ENCODE results near the gene GRN. TPM values are rescaled to one million over a fixed set of nuclear protein-coding genes. Genes with fewer than 3 reads are reported as not detected.

GRN gene
- total RNA-seq, 1 donor from 2014 or later: 270 TPM

DNA sequence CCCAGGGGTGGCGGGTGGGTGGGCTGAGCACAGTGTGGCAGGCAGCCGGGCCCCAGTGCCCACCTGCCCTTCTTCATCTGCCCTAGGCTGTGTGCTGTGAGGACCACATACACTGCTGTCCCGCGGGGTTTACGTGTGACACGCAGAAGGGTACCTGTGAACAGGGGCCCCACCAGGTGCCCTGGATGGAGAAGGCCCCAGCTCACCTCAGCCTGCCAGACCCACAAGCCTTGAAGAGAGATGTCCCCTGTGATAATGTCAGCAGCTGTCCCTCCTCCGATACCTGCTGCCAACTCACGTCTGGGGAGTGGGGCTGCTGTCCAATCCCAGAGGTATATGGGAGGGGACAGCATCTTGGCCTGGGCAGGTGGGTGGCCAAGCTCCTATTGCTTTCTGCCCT is 6.4 kb downstream of the GRN start:
- Histone ChIP-seq H3K4me3 (ENCODE audit: low read length in 3 of 3) (no peak overlapping the region), H3K9me3 (ENCODE audit: control insufficient read depth in 3 of 3, low read length in 3 of 3) (no peaks in the 10 kb centered on the region), H3K9ac (ENCODE audit: low read depth in 1 of 3, low read length in 3 of 3) (no peak overlapping the region), H3K36me3 (ENCODE audit: control insufficient read depth in 3 of 3, insufficient read depth in 3 of 3, low read length in 3 of 3) (peaks cover 29 to 40% (median 33%) of the 10 kb centered on the region in 3 donors), H3K27me3 (ENCODE audit: control insufficient read depth in 3 of 3, insufficient read depth in 3 of 3, low read length in 3 of 3) (peaks cover 0 to 8% (median 0%) of the 10 kb centered on the region in 3 donors), H3K27ac (ENCODE audit: low read depth, low read length) (no peak overlapping the region), H3K4me1 (ENCODE audit: control insufficient read depth in 3 of 3, insufficient read depth in 3 of 3, low read length in 3 of 3) (peaks cover under 1 to 7% (median 3%) of the 10 kb centered on the region in 3 donors)

DNA sequence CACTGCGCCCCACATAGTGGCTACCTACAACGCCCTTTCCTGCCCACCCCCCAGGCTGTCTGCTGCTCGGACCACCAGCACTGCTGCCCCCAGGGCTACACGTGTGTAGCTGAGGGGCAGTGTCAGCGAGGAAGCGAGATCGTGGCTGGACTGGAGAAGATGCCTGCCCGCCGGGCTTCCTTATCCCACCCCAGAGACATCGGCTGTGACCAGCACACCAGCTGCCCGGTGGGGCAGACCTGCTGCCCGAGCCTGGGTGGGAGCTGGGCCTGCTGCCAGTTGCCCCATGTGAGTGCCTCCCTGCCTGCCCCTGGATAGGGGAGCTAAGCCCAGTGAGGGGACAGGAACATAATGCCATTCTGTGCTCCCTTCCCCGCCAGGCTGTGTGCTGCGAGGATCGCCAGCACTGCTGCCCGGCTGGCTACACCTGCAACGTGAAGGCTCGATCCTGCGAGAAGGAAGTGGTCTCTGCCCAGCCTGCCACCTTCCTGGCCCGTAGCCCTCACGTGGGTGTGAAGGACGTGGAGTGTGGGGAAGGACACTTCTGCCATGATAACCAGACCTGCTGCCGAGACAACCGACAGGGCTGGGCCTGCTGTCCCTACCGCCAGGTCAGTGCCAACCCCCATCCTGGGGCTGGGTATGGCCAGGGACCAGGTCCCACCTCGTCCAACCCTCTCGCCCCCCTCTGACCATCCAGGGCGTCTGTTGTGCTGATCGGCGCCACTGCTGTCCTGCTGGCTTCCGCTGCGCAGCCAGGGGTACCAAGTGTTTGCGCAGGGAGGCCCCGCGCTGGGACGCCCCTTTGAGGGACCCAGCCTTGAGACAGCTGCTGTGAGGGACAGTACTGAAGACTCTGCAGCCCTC is 7.1 kb downstream of the GRN start:
- Histone ChIP-seq H3K27ac (ENCODE audit: low read depth, low read length) (no peak overlapping the region), H3K4me1 (ENCODE audit: control insufficient read depth in 3 of 3, insufficient read depth in 3 of 3, low read length in 3 of 3) (peaks cover 0 to 6% (median 3%) of the 10 kb centered on the region in 3 donors)

DNA sequence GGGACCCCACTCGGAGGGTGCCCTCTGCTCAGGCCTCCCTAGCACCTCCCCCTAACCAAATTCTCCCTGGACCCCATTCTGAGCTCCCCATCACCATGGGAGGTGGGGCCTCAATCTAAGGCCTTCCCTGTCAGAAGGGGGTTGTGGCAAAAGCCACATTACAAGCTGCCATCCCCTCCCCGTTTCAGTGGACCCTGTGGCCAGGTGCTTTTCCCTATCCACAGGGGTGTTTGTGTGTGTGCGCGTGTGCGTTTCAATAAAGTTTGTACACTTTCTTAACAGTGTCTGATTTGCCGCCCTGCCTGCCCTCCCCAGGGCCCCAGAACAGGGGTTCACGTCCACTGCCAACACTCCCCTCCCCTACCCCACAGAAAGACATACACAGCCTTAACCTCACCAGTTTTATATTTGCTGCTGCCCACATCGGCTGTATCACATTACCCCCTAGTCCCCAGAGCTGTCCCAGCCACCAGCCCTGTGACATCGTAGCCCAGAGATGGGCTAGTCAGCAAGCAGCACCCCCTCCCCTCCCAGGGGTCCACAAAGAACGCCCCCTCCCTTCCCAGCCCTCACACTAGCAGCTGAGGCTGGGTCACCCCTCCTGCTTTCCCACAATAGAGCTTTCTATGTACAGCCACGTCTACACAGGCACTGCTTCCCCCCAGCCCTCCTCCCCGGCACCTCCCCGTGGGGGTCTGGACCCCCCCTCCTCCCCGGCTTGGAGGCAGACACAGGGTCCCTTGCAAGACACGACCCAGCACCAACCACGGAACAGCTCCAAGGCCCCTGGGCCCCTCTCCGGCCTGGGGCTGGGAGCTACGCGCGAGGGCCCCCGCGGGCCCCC is 7.9 kb downstream of the GRN start:
- H3K4me3 ChIP-seq (ENCODE audit: low read length in 3 of 3): no peak overlapping the region
- H3K27me3 ChIP-seq (ENCODE audit: control insufficient read depth in 3 of 3, insufficient read depth in 3 of 3, low read length in 3 of 3): peaks cover 0 to 8% (median 0%) of the 10 kb centered on the region in 3 donors
- peaks cover 29 to 40% (median 33%) of the 10 kb centered on the region in 3 donors for H3K36me3 ChIP-seq (ENCODE audit: control insufficient read depth in 3 of 3, insufficient read depth in 3 of 3, low read length in 3 of 3)
- H3K27ac ChIP-seq (ENCODE audit: low read depth, low read length): no peak overlapping the region
- no peak overlapping the region for H3K9ac ChIP-seq (ENCODE audit: low read depth in 1 of 3, low read length in 3 of 3)
- H3K9me3 ChIP-seq (ENCODE audit: control insufficient read depth in 3 of 3, low read length in 3 of 3): no peaks in the 10 kb centered on the region
- peaks cover 0 to 6% (median 3%) of the 10 kb centered on the region in 3 donors for H3K4me1 ChIP-seq (ENCODE audit: control insufficient read depth in 3 of 3, insufficient read depth in 3 of 3, low read length in 3 of 3)

More for the DNA sequence above, 7.1 kb downstream of the GRN start:
- H3K9ac ChIP-seq (ENCODE audit: low read depth in 1 of 3, low read length in 3 of 3): no peak overlapping the region
- peaks cover 0 to 8% (median 0%) of the 10 kb centered on the region in 3 donors for H3K27me3 ChIP-seq (ENCODE audit: control insufficient read depth in 3 of 3, insufficient read depth in 3 of 3, low read length in 3 of 3)
- H3K36me3 ChIP-seq (ENCODE audit: control insufficient read depth in 3 of 3, insufficient read depth in 3 of 3, low read length in 3 of 3): peaks cover 29 to 40% (median 33%) of the 10 kb centered on the region in 3 donors
- no peak overlapping the region for H3K4me3 ChIP-seq (ENCODE audit: low read length in 3 of 3)
- no peaks in the 10 kb centered on the region for H3K9me3 ChIP-seq (ENCODE audit: control insufficient read depth in 3 of 3, low read length in 3 of 3)

DNA sequence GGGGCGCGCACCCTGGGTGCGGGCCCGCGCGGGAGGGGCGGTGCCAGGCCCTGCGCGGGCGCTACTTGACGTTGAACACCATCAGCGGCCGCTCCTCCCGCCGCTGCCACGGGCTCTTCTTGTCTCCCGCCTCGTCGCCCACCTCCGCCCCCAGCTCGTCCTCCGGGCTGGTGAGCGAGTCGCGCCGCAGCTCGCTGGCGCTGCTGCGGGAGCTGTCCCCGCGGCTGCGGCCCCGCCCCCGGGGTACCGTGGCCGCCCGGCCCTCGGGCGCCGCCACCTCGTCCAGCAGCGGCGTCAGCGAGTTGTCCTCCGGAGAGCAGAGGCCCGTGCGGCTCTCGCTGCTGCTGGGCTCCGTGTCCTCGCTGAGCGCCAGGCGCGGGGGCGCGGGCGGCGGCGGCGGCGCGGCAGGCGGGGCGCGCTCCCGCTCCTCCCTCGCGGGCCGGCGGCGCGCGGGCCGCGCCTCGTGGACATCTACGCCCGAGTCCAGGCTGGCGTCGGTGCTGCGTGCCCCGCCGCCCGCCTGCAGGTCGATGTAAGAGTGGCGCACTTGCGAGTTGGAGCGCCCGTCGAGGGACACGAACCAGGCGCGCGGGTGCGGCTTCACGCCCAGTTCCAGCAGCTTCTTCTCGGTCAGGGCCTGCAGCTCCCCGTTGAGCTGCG is 8.7 kb downstream of the GRN start:
- Histone ChIP-seq H3K4me1 (ENCODE audit: control insufficient read depth in 3 of 3, insufficient read depth in 3 of 3, low read length in 3 of 3) (peaks cover 0 to under 1% (median 0%) of the 10 kb centered on the region in 3 donors), H3K4me3 (ENCODE audit: low read length in 3 of 3) (peak overlapping the region in 2 of 3 donors; percentile 29 to 48), H3K9me3 (ENCODE audit: control insufficient read depth in 3 of 3, low read length in 3 of 3) (no peaks in the 10 kb centered on the region), H3K27me3 (ENCODE audit: control insufficient read depth in 3 of 3, insufficient read depth in 3 of 3, low read length in 3 of 3) (peaks cover 0 to 8% (median 0%) of the 10 kb centered on the region in 3 donors), H3K36me3 (ENCODE audit: control insufficient read depth in 3 of 3, insufficient read depth in 3 of 3, low read length in 3 of 3) (peaks cover 29 to 40% (median 33%) of the 10 kb centered on the region in 3 donors), H3K27ac (ENCODE audit: low read depth, low read length) (no peak overlapping the region), H3K9ac (ENCODE audit: low read depth in 1 of 3, low read length in 3 of 3) (no peak overlapping the region)

DNA sequence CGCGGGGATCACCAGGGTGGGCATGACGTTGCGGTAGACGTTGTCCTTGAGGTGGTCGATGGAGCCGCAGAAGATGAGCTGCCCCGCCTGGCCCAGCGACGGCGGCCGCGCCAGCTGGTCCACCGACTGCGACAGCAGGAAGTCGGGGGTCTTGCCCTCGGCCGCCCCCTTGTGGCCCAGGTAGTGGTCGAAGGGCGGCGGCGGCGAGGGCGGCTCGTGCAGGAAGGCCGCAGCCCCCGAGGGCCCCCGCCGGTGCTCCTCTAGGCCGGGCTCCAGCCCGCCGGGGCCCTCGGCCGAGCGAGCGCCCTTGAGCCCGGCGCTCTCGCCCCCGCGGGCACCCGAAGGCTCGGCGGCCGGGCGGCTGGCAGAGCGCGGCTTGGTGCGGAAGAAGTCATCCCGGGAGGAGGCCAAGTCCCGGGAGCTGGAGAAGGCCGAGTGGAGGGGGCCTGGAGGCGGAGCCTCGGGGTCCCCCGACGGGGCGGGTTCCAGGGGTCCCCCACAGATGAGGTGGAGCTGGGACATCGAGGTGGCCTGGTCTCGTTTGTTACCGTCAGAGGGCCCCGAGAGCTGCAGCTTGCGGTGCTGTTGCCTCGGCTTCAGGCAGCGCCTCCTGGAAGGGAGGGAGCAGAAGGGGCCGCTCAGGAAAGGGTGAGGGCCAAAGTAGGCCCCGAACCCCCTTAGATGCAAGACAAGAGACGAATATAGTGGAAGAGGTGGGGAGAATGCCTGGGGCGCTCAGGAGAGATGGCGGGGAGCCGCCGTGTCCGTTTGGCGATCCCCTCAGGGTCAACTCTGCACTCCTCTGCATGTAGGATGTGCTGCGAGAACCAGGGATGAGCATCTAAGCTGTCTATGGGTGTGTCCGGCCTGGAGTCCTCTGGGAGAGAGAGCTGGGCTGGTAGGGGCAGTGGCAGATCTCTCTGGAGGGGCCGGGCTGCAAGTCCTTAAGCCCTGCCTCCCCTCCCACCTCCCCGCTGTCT is 9.8 kb downstream of the GRN start:
- Histone ChIP-seq H3K9me3 (ENCODE audit: control insufficient read depth in 3 of 3, low read length in 3 of 3) (no peaks in the 10 kb centered on the region), H3K4me1 (ENCODE audit: control insufficient read depth in 3 of 3, insufficient read depth in 3 of 3, low read length in 3 of 3) (no peaks in the 10 kb centered on the region), H3K9ac (ENCODE audit: low read depth in 1 of 3, low read length in 3 of 3) (no peak overlapping the region), H3K27ac (ENCODE audit: low read depth, low read length) (no peak overlapping the region), H3K36me3 (ENCODE audit: control insufficient read depth in 3 of 3, insufficient read depth in 3 of 3, low read length in 3 of 3) (peaks cover 26 to 31% (median 26%) of the 10 kb centered on the region in 3 donors), H3K4me3 (ENCODE audit: low read length in 3 of 3) (no peak overlapping the region), H3K27me3 (ENCODE audit: control insufficient read depth in 3 of 3, insufficient read depth in 3 of 3, low read length in 3 of 3) (peaks cover 0 to 8% (median under 1%) of the 10 kb centered on the region in 3 donors)

DNA sequence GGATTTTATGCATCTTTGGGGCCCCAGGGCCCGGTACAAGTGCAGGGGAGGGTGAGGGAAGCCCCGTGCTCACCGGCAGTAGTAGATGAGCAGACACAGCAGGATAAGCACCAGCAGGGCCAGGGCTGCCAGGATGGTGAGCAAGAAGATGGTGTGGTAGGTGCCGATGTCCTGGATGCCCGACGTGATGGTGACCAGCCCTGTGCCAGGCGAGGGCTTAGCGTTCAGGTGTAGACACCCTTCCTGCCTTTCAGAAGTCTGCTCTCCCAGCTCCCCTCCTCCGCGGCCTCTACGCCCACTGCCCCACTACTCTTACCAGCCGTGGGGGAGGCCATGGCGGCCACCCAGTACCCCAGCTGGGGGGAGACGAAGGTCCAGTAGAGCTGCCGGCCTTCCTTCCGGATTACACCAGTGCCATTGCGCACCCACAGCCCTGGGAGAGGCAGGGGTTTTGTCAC is 10.6 kb downstream of the GRN start:
- Histone ChIP-seq H3K27me3 (ENCODE audit: control insufficient read depth in 3 of 3, insufficient read depth in 3 of 3, low read length in 3 of 3) (peaks cover 0 to 10% (median 4%) of the 10 kb centered on the region in 3 donors), H3K36me3 (ENCODE audit: control insufficient read depth in 3 of 3, insufficient read depth in 3 of 3, low read length in 3 of 3) (peaks cover 22 to 24% (median 22%) of the 10 kb centered on the region in 3 donors), H3K9ac (ENCODE audit: low read depth in 1 of 3, low read length in 3 of 3) (no peak overlapping the region), H3K4me1 (ENCODE audit: control insufficient read depth in 3 of 3, insufficient read depth in 3 of 3, low read length in 3 of 3) (no peaks in the 10 kb centered on the region), H3K27ac (ENCODE audit: low read depth, low read length) (no peak overlapping the region), H3K4me3 (ENCODE audit: low read length in 3 of 3) (no peak overlapping the region), H3K9me3 (ENCODE audit: control insufficient read depth in 3 of 3, low read length in 3 of 3) (no peaks in the 10 kb centered on the region)

DNA sequence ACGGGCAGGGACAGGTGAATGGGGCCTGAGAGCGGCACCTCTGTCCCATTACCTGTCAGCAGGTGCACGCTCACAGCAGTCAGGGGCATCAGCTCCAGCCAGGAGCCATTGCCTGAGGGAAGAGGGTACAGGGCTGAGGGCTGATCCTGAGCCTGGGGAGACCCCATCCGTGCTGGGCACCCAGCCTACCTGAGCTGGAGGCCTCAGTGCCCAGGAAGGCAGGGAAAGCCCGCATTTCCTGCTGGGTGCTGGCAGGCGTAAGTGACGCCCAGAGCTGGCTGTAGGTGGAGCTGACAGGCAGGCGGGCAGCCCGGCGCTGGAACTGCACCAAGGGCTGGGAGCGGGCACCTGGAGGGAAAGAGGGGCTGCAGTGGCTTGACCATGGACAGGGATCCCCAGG is 11.1 kb downstream of the GRN start:
- Histone ChIP-seq H3K4me3 (ENCODE audit: low read length in 3 of 3) (no peak overlapping the region), H3K27ac (ENCODE audit: low read depth, low read length) (no peak overlapping the region), H3K9ac (ENCODE audit: low read depth in 1 of 3, low read length in 3 of 3) (no peak overlapping the region), H3K36me3 (ENCODE audit: control insufficient read depth in 3 of 3, insufficient read depth in 3 of 3, low read length in 3 of 3) (peaks cover 16 to 19% (median 17%) of the 10 kb centered on the region in 3 donors), H3K4me1 (ENCODE audit: control insufficient read depth in 3 of 3, insufficient read depth in 3 of 3, low read length in 3 of 3) (no peaks in the 10 kb centered on the region), H3K9me3 (ENCODE audit: control insufficient read depth in 3 of 3, low read length in 3 of 3) (no peaks in the 10 kb centered on the region), H3K27me3 (ENCODE audit: control insufficient read depth in 3 of 3, insufficient read depth in 3 of 3, low read length in 3 of 3) (peaks cover 0 to 14% (median 8%) of the 10 kb centered on the region in 3 donors)

DNA sequence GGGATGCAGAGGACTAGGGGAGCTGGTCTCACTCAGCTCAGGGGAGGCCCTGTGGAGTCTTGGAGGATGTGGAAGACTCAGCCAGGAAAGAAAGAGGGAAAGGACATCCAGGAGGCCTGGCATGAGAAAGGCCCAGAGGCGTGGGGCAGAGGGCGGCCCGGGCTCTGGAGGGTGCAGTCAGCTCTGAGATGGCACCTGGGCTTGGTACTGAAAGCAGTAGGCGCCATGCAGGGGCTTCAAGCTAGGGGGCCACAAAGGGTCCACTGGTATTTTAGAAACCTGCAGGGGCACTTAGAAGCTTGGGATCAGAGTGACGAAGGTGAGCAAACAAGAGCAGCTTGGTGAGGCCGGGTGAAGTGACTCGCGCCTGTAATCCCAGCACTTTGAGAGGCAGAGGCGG is 13.0 kb downstream of the GRN start:
- Histone ChIP-seq H3K9me3 (ENCODE audit: control insufficient read depth in 3 of 3, low read length in 3 of 3) (no peaks in the 10 kb centered on the region), H3K4me3 (ENCODE audit: low read length in 3 of 3) (no peak overlapping the region), H3K9ac (ENCODE audit: low read depth in 1 of 3, low read length in 3 of 3) (no peak overlapping the region), H3K27me3 (ENCODE audit: control insufficient read depth in 3 of 3, insufficient read depth in 3 of 3, low read length in 3 of 3) (peaks cover 0 to 18% (median 18%) of the 10 kb centered on the region in 3 donors), H3K36me3 (ENCODE audit: control insufficient read depth in 3 of 3, insufficient read depth in 3 of 3, low read length in 3 of 3) (peaks cover 0 to under 1% (median 0%) of the 10 kb centered on the region in 3 donors), H3K27ac (ENCODE audit: low read depth, low read length) (no peak overlapping the region), H3K4me1 (ENCODE audit: control insufficient read depth in 3 of 3, insufficient read depth in 3 of 3, low read length in 3 of 3) (peaks cover 0 to 2% (median 0%) of the 10 kb centered on the region in 3 donors)
